ENCODE measurements around the gene ITSN1. TPM values are rescaled to one million over a fixed set of nuclear protein-coding genes. Genes with fewer than 3 reads are reported as not detected.
"Not testable (repeated sequence)": the region's sequence is repeated elsewhere in the genome, so short reads cannot be mapped to it uniquely, and the experiment has no call there.

Gene ITSN1
- total RNA-seq, 2 experiments from 2014 or later = 3.6 to 6.6 TPM

- no peak for DNase-seq
- H3K36me3 Mint-ChIP-seq = peaks cover 6% of the 10 kb centered on the region
- H3K9me3 Mint-ChIP-seq = peaks cover 4% of the 10 kb centered on the region
- H3K4me3 Mint-ChIP-seq = no peak overlapping the region
- H3K27me3 Mint-ChIP-seq = no peaks in the 10 kb centered on the region
- no peaks in the 10 kb centered on the region for H3K4me1 Mint-ChIP-seq
- no peak overlapping the region for H3K27ac Mint-ChIP-seq
Observed at GRCh38 chr21:33708874-33709273, 66.6 kb downstream of the ITSN1 start.

GRCh38 chr21:33712022-33712803, 69.9 kb downstream of the ITSN1 start:
- H3K9me3 Mint-ChIP-seq = peaks cover 4% of the 10 kb centered on the region
- peaks cover 6% of the 10 kb centered on the region for H3K36me3 Mint-ChIP-seq
- no peaks in the 10 kb centered on the region for H3K4me1 Mint-ChIP-seq
- H3K27ac Mint-ChIP-seq = no peak overlapping the region
- no peaks in the 10 kb centered on the region for H3K27me3 Mint-ChIP-seq
- no peak for DNase-seq
- no peak overlapping the region for H3K4me3 Mint-ChIP-seq

- Mint-ChIP-seq H3K4me1 (no peaks in the 10 kb centered on the region), H3K9me3 (no peaks in the 10 kb centered on the region), H3K27me3 (no peaks in the 10 kb centered on the region), H3K27ac (no peak overlapping the region), H3K4me3 (no peak overlapping the region), H3K36me3 (no peaks in the 10 kb centered on the region)
- DNase-seq = no peak
Observed at GRCh38 chr21:33721081-33721480, 78.8 kb downstream of the ITSN1 start.

GRCh38 chr21:33729139-33729538, 86.8 kb downstream of the ITSN1 start:
- H3K27me3 Mint-ChIP-seq, H3K36me3 Mint-ChIP-seq, H3K4me3 Mint-ChIP-seq, H3K9me3 Mint-ChIP-seq, DNase-seq, H3K4me1 Mint-ChIP-seq, H3K27ac Mint-ChIP-seq: not testable (repeated sequence)

GRCh38 chr21:33729641-33730040, 87.3 kb downstream of the ITSN1 start:
- Mint-ChIP-seq H3K27me3 (no peaks in the 10 kb centered on the region), H3K4me3 (no peak overlapping the region), H3K27ac (no peak overlapping the region), H3K9me3 (no peaks in the 10 kb centered on the region), H3K36me3 (no peaks in the 10 kb centered on the region), H3K4me1 (no peaks in the 10 kb centered on the region)
- DNase-seq = no peak

- Mint-ChIP-seq H3K27me3 (no peaks in the 10 kb centered on the region), H3K9me3 (no peaks in the 10 kb centered on the region), H3K27ac (no peak overlapping the region), H3K4me1 (no peaks in the 10 kb centered on the region), H3K36me3 (no peaks in the 10 kb centered on the region), H3K4me3 (no peak overlapping the region)
- DNase-seq = no peak
Observed at GRCh38 chr21:33731447-33731846, 89.1 kb downstream of the ITSN1 start.

- Mint-ChIP-seq H3K4me3 (no peak overlapping the region), H3K27ac (no peak overlapping the region), H3K4me1 (no peaks in the 10 kb centered on the region), H3K36me3 (no peaks in the 10 kb centered on the region), H3K27me3 (no peaks in the 10 kb centered on the region), H3K9me3 (no peaks in the 10 kb centered on the region)
- DNase-seq = no peak
Observed at GRCh38 chr21:33732038-33732437, 89.7 kb downstream of the ITSN1 start.

- H3K4me1 Mint-ChIP-seq = no peaks in the 10 kb centered on the region
- no peaks in the 10 kb centered on the region for H3K36me3 Mint-ChIP-seq
- no peak overlapping the region for H3K4me3 Mint-ChIP-seq
- no peaks in the 10 kb centered on the region for H3K9me3 Mint-ChIP-seq
- no peaks in the 10 kb centered on the region for H3K27me3 Mint-ChIP-seq
- no peak overlapping the region for H3K27ac Mint-ChIP-seq
- DNase-seq = no peak
Observed at GRCh38 chr21:33733601-33734000, 91.3 kb downstream of the ITSN1 start.

- no peaks in the 10 kb centered on the region for H3K9me3 Mint-ChIP-seq
- no peaks in the 10 kb centered on the region for H3K36me3 Mint-ChIP-seq
- no peaks in the 10 kb centered on the region for H3K4me1 Mint-ChIP-seq
- no peak for DNase-seq
- H3K27ac Mint-ChIP-seq = no peak overlapping the region
- no peak overlapping the region for H3K4me3 Mint-ChIP-seq
- H3K27me3 Mint-ChIP-seq = no peaks in the 10 kb centered on the region
Observed at GRCh38 chr21:33734291-33734690, 92.0 kb downstream of the ITSN1 start.

GRCh38 chr21:33734818-33735217, 92.5 kb downstream of the ITSN1 start:
- H3K4me3 Mint-ChIP-seq = no peak overlapping the region
- no peak for DNase-seq
- no peaks in the 10 kb centered on the region for H3K36me3 Mint-ChIP-seq
- H3K9me3 Mint-ChIP-seq = no peaks in the 10 kb centered on the region
- H3K4me1 Mint-ChIP-seq = no peaks in the 10 kb centered on the region
- no peak overlapping the region for H3K27ac Mint-ChIP-seq
- no peaks in the 10 kb centered on the region for H3K27me3 Mint-ChIP-seq

GRCh38 chr21:33736569-33736968, 94.3 kb downstream of the ITSN1 start:
- H3K9me3 Mint-ChIP-seq = no peaks in the 10 kb centered on the region
- H3K27ac Mint-ChIP-seq = no peak overlapping the region
- H3K4me1 Mint-ChIP-seq = no peaks in the 10 kb centered on the region
- no peaks in the 10 kb centered on the region for H3K27me3 Mint-ChIP-seq
- no peak overlapping the region for H3K4me3 Mint-ChIP-seq
- no peak for DNase-seq
- no peaks in the 10 kb centered on the region for H3K36me3 Mint-ChIP-seq

GRCh38 chr21:33739701-33740100, 97.4 kb downstream of the ITSN1 start:
- Mint-ChIP-seq H3K4me1 (no peaks in the 10 kb centered on the region), H3K27me3 (no peaks in the 10 kb centered on the region), H3K27ac (no peak overlapping the region), H3K4me3 (no peak overlapping the region), H3K9me3 (no peaks in the 10 kb centered on the region), H3K36me3 (no peaks in the 10 kb centered on the region)
- no peak for DNase-seq

- no peaks in the 10 kb centered on the region for H3K4me1 Mint-ChIP-seq
- H3K36me3 Mint-ChIP-seq = peaks cover 10% of the 10 kb centered on the region
- no peaks in the 10 kb centered on the region for H3K27me3 Mint-ChIP-seq
- H3K27ac Mint-ChIP-seq = no peak overlapping the region
- H3K4me3 Mint-ChIP-seq = no peak overlapping the region
- DNase-seq = no peak
- H3K9me3 Mint-ChIP-seq = peaks cover 17% of the 10 kb centered on the region
Observed at GRCh38 chr21:33747420-33747819, 105.1 kb downstream of the ITSN1 start.

GRCh38 chr21:33748903-33749302, 106.6 kb downstream of the ITSN1 start:
- H3K9me3 Mint-ChIP-seq = peaks cover 17% of the 10 kb centered on the region
- H3K36me3 Mint-ChIP-seq = peaks cover 10% of the 10 kb centered on the region
- H3K4me3 Mint-ChIP-seq = no peak overlapping the region
- no peak overlapping the region for H3K27ac Mint-ChIP-seq
- no peaks in the 10 kb centered on the region for H3K27me3 Mint-ChIP-seq
- H3K4me1 Mint-ChIP-seq = no peaks in the 10 kb centered on the region
- DNase-seq = no peak

GRCh38 chr21:33750017-33750416, 107.7 kb downstream of the ITSN1 start:
- H3K27ac Mint-ChIP-seq = no peak overlapping the region
- no peak overlapping the region for H3K4me3 Mint-ChIP-seq
- H3K36me3 Mint-ChIP-seq = peaks cover 10% of the 10 kb centered on the region
- no peak for DNase-seq
- H3K4me1 Mint-ChIP-seq = no peaks in the 10 kb centered on the region
- H3K27me3 Mint-ChIP-seq = no peaks in the 10 kb centered on the region
- peaks cover 17% of the 10 kb centered on the region for H3K9me3 Mint-ChIP-seq

GRCh38 chr21:33751120-33751519, 108.8 kb downstream of the ITSN1 start:
- no peak overlapping the region for H3K4me3 Mint-ChIP-seq
- no peaks in the 10 kb centered on the region for H3K4me1 Mint-ChIP-seq
- H3K27ac Mint-ChIP-seq = no peak overlapping the region
- H3K27me3 Mint-ChIP-seq = no peaks in the 10 kb centered on the region
- H3K9me3 Mint-ChIP-seq = peaks cover 14% of the 10 kb centered on the region
- H3K36me3 Mint-ChIP-seq = peaks cover 8% of the 10 kb centered on the region
- DNase-seq = no peak
